ENCODE results near the gene FILIP1L.

FILIP1L gene

DNA sequence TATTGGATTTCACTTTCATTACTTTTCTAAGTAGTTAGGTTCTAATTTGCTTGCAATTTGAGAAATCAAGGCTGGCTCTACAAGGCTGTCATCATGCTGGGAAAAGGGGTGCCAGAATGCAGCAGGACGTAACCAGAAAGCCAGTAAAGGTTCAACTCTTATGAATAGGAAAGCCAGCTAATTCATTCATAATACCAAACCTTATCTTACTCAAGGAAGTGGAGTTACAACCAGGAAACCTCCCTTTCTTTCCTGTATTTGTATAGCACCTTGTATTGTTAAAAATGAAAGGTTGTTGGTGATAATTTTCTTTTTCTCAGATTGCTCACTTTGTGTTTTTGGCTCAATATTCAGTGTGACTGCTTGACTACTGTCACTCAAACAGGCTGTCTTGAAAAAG lies 109.4 kb downstream of the FILIP1L start:
- CTCF ChIA-PET: interaction anchor here (1.2 kb wide), 1 partner anchor 64 kb away, joined by 3 read pairs; no protein-coding TSS in a partner anchor
- Mint-ChIP-seq H3K27ac (no peak overlapping the region), H3K27me3 (no peaks in the 10 kb centered on the region), H3K36me3 (no peaks in the 10 kb centered on the region), H3K4me1 (no peaks in the 10 kb centered on the region), H3K9me3 (no peaks in the 10 kb centered on the region), H3K4me3 (no peak overlapping the region)
- no peak for DNase-seq

DNA sequence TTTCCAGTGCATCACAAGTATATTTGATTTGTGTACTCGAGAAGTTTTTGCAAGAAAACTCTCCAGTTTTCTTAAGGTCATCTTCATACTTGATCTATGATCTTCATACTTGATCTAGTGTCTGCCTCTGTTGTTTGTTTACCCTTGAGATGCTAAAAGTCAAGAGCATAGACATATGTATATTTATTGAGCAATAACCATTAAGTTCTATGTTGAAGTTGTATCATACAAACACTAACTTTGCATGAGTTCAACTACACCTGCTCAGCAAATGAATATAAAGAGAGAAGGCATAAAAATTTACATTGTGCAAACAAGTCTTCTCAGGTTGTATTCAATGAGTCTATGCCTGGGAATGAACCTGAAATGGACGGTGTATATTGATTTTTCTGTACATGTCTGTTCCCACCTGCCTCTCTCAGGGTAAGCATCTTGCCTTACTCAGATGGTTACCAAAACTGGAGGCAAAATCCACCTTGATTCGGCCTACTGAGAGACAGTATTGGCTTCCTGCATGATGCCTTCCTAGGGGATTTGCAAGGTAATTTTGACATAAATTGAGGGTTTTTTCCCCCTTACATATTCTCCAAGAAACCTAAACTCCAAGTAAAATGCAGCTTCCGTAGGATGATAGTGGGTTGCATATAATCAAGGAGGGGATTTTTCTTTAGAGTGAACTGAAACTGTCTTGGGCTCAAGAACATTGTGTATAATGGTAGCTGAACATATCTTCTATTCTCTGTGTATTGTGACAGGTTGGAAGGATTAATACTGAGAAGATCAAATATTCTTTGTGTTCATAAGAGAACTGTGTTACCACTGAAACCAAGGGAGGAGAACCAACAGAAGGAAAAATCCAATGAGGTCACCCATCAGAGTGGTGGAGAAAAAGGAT lies 110.4 kb downstream of the FILIP1L start:
- no peaks in the 10 kb centered on the region for H3K36me3 Mint-ChIP-seq
- no peaks in the 10 kb centered on the region for H3K4me1 Mint-ChIP-seq
- no peak overlapping the region for H3K4me3 Mint-ChIP-seq
- no peak overlapping the region for H3K27ac Mint-ChIP-seq
- no peaks in the 10 kb centered on the region for H3K27me3 Mint-ChIP-seq
- H3K9me3 Mint-ChIP-seq: no peaks in the 10 kb centered on the region
- DNase-seq: no peak
- CTCF ChIA-PET: interaction anchor here (1.2 kb wide), 1 partner anchor 65 kb away, joined by 3 read pairs; no protein-coding TSS in a partner anchor

DNA sequence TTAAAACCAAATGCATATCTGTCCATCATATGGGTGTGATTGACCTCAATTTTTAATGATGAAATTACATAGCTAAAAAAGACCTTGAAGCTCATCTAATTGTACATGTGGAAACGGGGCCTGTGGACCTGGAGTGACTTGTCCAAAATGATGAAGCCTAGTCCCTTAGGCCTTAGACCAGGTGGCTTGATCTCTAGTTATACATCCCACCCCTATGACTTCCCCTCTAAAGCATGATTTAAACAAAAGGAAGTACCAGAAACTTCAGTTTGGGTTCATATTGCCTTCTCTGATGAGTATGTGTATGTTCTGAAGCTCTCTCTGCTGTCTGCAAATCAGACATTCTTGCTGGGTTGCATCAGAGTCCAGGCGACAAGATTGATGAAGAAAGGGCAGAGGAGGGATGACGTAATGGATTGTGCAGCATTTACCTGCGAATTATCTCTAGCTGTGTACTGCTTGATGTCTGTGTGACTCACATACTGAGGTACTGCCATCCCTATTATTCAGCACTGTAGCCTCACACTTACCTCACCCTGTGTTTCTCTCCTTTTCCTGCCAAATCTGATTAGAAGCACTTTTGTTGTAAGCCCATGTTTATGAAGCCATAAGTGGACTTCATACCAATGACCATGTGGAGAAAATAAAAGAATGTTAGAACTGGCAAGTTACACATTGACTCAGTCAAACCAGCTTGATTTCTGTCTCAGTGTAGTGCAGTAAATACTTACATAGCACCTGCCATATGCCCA lies 111.5 kb downstream of the FILIP1L start:
- Mint-ChIP-seq H3K36me3 (no peaks in the 10 kb centered on the region), H3K27me3 (no peaks in the 10 kb centered on the region), H3K4me1 (no peaks in the 10 kb centered on the region), H3K9me3 (no peaks in the 10 kb centered on the region), H3K4me3 (no peak overlapping the region), H3K27ac (no peak overlapping the region)
- CTCF ChIA-PET: no interaction called here
- DNase-seq: no peak

DNA sequence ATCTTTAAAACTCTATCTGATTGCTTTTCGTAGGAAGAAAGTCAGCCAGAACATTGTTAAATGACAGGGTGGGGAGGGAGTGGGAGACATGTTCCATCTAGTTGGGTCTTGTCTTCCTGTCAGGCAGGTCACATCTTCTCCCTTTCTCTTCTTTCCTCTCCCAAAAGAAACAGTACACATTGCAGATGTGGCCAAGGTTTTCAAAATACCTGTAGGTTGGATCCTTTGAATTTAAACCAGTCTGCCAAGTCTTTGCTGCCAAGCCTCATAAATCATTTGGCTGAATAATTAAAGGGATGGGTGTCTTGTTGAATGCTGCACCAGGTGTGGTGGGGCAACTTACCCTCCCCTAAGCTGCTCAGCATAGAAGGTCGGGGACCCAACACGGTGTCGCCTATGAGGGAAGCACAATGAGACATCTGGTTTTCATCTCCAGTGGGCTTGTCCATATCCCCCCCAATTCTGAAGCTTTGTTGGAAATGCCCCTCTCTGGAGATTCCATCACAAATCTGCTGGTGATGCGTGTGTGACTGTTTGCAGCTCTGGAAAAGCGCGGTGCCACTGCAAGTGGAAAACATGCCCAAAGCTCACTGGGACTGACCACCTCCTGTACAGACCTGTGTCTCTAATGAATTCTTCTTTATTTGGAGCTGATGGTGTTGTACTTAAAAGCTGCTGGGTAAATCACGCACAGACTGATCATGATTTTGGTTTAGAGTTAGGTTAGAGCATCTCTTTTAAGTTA lies 112.6 kb downstream of the FILIP1L start:
- no peak overlapping the region for H3K27ac Mint-ChIP-seq
- no peaks in the 10 kb centered on the region for H3K4me1 Mint-ChIP-seq
- no peak overlapping the region for H3K4me3 Mint-ChIP-seq
- no peaks in the 10 kb centered on the region for H3K36me3 Mint-ChIP-seq
- CTCF ChIA-PET: no interaction called here
- H3K9me3 Mint-ChIP-seq: no peaks in the 10 kb centered on the region
- H3K27me3 Mint-ChIP-seq: no peaks in the 10 kb centered on the region
- DNase-seq: no peak

DNA sequence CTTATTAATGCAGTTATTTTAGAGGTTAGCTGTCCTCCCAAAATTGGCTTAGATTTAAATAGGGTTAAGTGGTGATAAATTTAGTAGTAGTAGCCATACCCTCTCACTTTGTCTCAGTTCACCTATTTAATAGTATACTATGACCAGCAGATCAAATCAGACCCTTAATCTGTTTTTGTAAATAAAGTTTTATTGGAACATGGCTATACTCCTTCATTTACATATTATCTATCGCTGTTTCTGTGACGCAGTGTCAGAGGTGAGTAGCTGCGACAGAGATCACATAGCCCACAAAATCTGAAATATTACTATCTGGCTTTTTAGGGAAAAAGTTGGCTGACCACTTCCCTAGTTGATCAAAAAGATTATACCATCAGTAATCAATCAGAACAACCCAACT lies 113.2 kb downstream of the FILIP1L start:
- H3K9me3 Mint-ChIP-seq: peaks cover 4% of the 10 kb centered on the region
- no peak for DNase-seq
- peaks cover 4% of the 10 kb centered on the region for H3K27me3 Mint-ChIP-seq
- H3K27ac Mint-ChIP-seq: no peak overlapping the region
- peaks cover 2% of the 10 kb centered on the region for H3K36me3 Mint-ChIP-seq
- no peak overlapping the region for H3K4me3 Mint-ChIP-seq
- H3K4me1 Mint-ChIP-seq: no peaks in the 10 kb centered on the region
- CTCF ChIA-PET: no interaction called here

DNA sequence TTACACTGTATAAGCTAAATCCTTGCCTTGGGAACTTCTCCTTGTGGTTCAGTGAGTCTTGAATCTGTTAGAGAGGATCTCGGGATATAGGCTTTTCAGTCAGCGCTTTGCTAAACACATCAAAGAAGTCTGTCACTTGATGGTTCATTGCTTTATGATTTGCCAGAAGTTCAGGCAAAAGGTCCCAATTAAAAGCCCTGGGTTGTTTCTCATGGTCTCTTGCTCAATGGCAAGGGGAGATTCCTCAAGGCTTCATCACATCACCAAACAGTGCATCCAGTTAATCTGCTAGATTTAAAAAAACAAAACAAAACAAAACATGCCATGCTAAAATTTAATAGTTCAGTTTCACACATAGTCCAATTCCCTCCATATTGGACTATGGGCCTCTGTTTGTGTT lies 114.8 kb downstream of the FILIP1L start:
- Mint-ChIP-seq H3K4me1 (no peaks in the 10 kb centered on the region), H3K27me3 (peaks cover 4% of the 10 kb centered on the region), H3K9me3 (peaks cover 7% of the 10 kb centered on the region), H3K27ac (no peak overlapping the region), H3K4me3 (no peak overlapping the region), H3K36me3 (peaks cover 3% of the 10 kb centered on the region)
- CTCF ChIA-PET: no interaction called here
- DNase-seq: no peak

DNA sequence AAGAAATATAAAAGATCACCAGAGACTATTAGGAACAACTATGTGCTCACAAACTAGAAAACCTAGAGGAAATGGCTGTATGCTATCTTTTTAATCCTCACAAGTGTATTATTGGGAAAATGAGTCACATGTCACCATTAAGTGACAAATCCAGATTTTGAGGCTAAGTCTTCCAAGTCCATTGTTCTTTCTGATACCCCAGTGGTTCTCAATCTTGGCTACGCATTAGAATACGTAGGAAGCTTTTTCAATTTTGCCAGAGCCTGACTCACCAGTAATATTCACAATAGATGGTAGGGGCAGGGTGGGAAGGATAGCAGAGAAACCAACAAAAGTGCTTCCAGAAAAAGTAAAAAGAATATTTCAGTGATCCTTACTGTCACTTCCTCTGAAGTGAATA lies 117.0 kb downstream of the FILIP1L start:
- no peak overlapping the region for H3K4me3 Mint-ChIP-seq
- no peak for DNase-seq
- H3K27me3 Mint-ChIP-seq: peaks cover 4% of the 10 kb centered on the region
- peaks cover 13% of the 10 kb centered on the region for H3K9me3 Mint-ChIP-seq
- peaks cover 3% of the 10 kb centered on the region for H3K36me3 Mint-ChIP-seq
- H3K27ac Mint-ChIP-seq: no peak overlapping the region
- H3K4me1 Mint-ChIP-seq: no peaks in the 10 kb centered on the region
- CTCF ChIA-PET: no interaction called here

DNA sequence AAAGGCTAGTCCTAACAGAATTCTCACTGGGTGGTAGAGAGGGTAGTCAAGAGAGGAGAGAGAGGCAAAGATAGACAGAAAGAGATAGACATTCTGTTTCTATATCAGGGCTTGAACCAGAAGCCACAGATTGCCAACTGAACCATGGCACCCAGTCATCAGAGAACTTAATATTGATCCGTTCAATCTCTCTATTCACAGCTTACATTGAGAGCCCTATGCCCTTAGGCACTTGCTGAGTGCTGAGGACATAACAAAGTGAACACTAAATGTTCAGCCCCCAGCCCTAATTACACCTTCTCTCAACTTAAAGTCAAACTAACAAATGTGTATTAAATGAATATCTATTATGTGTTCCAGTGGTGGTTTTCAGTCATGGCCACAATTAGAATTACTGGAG lies 124.1 kb downstream of the FILIP1L start:
- no peak for DNase-seq
- H3K27ac Mint-ChIP-seq: no peak overlapping the region
- CTCF ChIA-PET: no interaction called here
- H3K9me3 Mint-ChIP-seq: peaks cover 6% of the 10 kb centered on the region
- no peak overlapping the region for H3K4me3 Mint-ChIP-seq
- H3K36me3 Mint-ChIP-seq: peaks cover 2% of the 10 kb centered on the region
- H3K27me3 Mint-ChIP-seq: no peaks in the 10 kb centered on the region
- no peaks in the 10 kb centered on the region for H3K4me1 Mint-ChIP-seq

DNA sequence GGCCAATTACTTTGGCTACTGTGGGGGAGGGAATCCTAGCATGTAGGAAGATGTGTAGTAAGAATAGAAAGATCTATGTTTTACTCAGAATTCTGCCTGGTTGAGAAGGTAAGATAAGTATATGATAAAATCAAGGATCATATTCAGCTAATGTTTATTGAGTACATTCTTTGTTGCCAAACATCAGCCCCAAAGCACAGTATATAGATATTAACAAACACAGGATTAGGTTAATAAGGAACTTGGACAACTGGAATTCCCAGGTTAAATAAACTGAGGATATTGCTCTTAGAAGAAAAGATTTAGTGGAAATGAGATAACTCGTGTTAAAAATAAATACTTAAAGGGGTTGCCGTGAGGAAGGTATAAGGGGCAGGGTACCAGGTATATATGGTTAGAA lies 129.6 kb downstream of the FILIP1L start:
- no peaks in the 10 kb centered on the region for H3K9me3 Mint-ChIP-seq
- H3K4me3 Mint-ChIP-seq: no peak overlapping the region
- CTCF ChIA-PET: no interaction called here
- no peak for DNase-seq
- H3K27ac Mint-ChIP-seq: no peak overlapping the region
- H3K36me3 Mint-ChIP-seq: no peaks in the 10 kb centered on the region
- H3K27me3 Mint-ChIP-seq: no peaks in the 10 kb centered on the region
- no peaks in the 10 kb centered on the region for H3K4me1 Mint-ChIP-seq

DNA sequence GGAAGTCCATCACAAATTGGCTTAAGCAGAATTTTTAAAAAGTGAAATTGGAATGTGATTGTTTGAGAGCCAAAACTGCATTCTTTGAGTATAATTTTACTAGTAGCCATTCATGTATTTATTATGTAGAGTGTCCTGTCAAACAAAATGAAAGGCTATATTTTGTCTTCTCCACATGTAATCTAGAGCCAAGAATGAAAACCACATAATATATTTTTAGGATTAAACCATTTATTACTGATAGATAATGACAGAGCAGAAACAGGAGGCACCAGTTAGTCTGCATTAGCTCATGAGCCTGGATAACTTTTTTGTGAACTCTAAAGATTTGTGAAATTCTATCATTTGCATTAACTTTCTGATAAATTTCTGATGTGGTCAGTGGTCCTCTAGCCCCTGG lies 130.2 kb downstream of the FILIP1L start:
- Mint-ChIP-seq H3K27ac (no peak overlapping the region), H3K9me3 (no peaks in the 10 kb centered on the region), H3K27me3 (no peaks in the 10 kb centered on the region), H3K4me3 (no peak overlapping the region), H3K36me3 (no peaks in the 10 kb centered on the region), H3K4me1 (no peaks in the 10 kb centered on the region)
- no peak for DNase-seq
- CTCF ChIA-PET: no interaction called here

DNA sequence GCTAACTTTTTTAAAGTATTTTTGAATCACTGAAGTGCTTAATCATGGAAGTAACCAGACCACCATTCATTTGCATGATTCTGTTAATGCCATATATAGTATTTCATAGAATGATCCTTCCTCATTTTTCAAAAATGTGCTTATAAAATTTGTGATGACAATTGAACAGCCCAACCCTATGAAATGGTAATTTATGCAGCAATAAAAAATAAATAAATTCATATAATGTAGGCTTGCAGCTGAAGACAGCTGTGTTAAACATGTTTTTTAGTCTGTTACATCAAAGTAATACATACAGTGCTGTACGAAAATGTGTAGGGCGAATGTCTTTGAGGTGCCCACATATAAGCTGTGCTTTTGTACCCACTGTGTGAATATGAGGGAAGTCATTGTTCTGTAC lies 131.7 kb downstream of the FILIP1L start:
- no peak overlapping the region for H3K27ac Mint-ChIP-seq
- CTCF ChIA-PET: no interaction called here
- no peaks in the 10 kb centered on the region for H3K9me3 Mint-ChIP-seq

DNA sequence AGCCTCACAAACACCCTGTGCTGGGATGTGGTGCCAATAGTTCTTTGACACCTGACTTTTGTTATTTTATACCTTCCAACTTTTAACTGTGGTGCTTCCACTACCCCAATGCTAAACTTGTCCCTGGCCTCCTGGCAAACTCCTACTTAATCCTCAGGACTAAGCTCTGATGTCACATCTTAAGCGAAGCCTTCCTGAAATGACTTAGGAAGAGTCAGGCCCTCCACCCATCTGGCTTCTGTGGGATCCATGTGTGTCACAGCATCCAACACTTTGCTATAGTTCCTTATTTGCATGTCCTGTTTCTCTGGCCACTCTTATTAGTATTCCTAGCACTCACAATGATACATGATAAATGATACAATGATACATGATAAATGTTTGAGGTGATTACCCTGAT lies 133.2 kb downstream of the FILIP1L start:
- CTCF ChIA-PET: no interaction called here
- no peak for DNase-seq
- Mint-ChIP-seq H3K27ac (no peak overlapping the region), H3K9me3 (no peaks in the 10 kb centered on the region), H3K4me3 (no peak overlapping the region), H3K4me1 (no peaks in the 10 kb centered on the region), H3K27me3 (no peaks in the 10 kb centered on the region), H3K36me3 (no peaks in the 10 kb centered on the region)

More for the DNA sequence above, 131.7 kb downstream of the FILIP1L start:
- no peak for DNase-seq
- H3K27me3 Mint-ChIP-seq: no peaks in the 10 kb centered on the region
- no peak overlapping the region for H3K4me3 Mint-ChIP-seq
- no peaks in the 10 kb centered on the region for H3K4me1 Mint-ChIP-seq
- H3K36me3 Mint-ChIP-seq: no peaks in the 10 kb centered on the region

DNA sequence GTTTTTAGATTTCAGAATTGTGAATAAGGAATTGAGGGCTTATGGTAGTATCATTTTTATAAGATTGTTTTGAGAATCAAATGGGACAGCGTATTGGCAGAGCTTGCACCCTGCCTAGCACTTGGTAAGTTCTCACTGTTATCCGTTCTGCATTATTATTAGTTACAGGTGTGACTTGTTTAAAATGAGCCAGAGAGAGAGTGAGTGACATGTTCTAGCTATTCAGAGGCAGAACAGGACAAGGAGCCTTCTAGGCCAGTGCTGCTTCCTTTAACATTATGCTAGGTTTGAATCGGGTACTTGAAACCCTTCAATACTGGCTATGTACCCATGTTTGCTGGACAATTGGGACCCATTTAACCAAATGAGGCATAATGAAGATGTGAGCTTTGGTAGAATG lies 133.7 kb downstream of the FILIP1L start:
- H3K27ac Mint-ChIP-seq: no peak overlapping the region
- DNase-seq: no peak
- H3K36me3 Mint-ChIP-seq: no peaks in the 10 kb centered on the region
- H3K4me3 Mint-ChIP-seq: no peak overlapping the region
- H3K9me3 Mint-ChIP-seq: no peaks in the 10 kb centered on the region
- CTCF ChIA-PET: no interaction called here
- no peaks in the 10 kb centered on the region for H3K4me1 Mint-ChIP-seq
- no peaks in the 10 kb centered on the region for H3K27me3 Mint-ChIP-seq

DNA sequence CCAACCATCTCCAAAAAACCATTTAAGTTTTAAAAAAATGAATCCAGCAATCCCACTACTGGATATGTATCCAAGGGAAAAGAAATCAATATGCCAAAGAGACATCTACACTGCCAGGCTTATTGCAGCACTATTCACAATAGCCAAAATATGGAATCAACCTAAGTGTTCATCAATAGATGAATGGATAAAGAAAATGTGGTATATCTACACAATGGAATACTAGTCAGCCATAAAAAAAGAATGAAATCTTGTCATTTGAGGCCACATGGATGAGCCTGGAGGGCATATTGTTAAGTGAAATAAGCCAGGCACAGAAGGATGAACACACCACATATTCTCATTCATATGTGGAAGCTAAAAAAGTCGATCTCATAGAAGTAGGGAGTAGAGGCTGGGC lies 136.1 kb downstream of the FILIP1L start:
- no peak for DNase-seq
- Mint-ChIP-seq H3K36me3 (no peaks in the 10 kb centered on the region), H3K4me1 (no peaks in the 10 kb centered on the region), H3K27ac (no peak overlapping the region), H3K4me3 (no peak overlapping the region), H3K27me3 (no peaks in the 10 kb centered on the region), H3K9me3 (no peaks in the 10 kb centered on the region)
- CTCF ChIA-PET: no interaction called here

Data from activated naive CD4-positive, alpha-beta T cell treated with anti-CD3 and anti-CD28 coated beads, Interleukin-2, amount 10 ng/mL, durations not matched to agents 7 days and 5 days (primary cell).